KMS-11 (cell line): ENCODE data around the gene CDH2.

Source experiments
- H2AFZ ChIP-seq: fragments of 200-600 bp; sonication (generic); 2 replicates; pipeline ENCODE4 v1.6.1; 2016; ENCODE audit warnings: antibody characterized with exemption, mixed run types, low read depth
- H3K27ac ChIP-seq: fragments of 200-600 bp; sonication (generic); 2 replicates; pipeline ENCODE4 v1.6.1; 2016; ENCODE audit warnings: mild to moderate bottlenecking, mixed run types
- H3K27me3 ChIP-seq: fragments of 200-600 bp; sonication (generic); 2 replicates; pipeline ENCODE4 v1.6.1; 2017; ENCODE audit warnings: mild to moderate bottlenecking, low read depth, mixed run types, moderate library complexity; ENCODE audit not compliant: insufficient read depth
- H3K36me3 ChIP-seq: fragments of 200-600 bp; sonication (generic); 2 replicates; pipeline ENCODE4 v1.6.1; 2017; ENCODE audit warnings: mild to moderate bottlenecking, mixed run types; ENCODE audit not compliant: insufficient read depth
- H3K4me1 ChIP-seq: fragments of 200-600 bp; sonication (generic); 2 replicates; pipeline ENCODE4 v1.6.1; 2016; ENCODE audit warnings: mild to moderate bottlenecking, low read depth, mixed run types; ENCODE audit not compliant: poor library complexity, severe bottlenecking
- H3K4me2 ChIP-seq: fragments of 200-600 bp; sonication (generic); 2 replicates; pipeline ENCODE4 v1.7.0; 2016; ENCODE audit warnings: mild to moderate bottlenecking, mixed run types
- H3K4me3 ChIP-seq: fragments of 200-600 bp; sonication (generic); IDR thresholded peaks from 2 replicates; pipeline ENCODE4 v1.6.1; 2017; ENCODE audit warnings: low read depth, low read length, mixed read lengths; ENCODE audit not compliant: insufficient read depth
- H3K79me2 ChIP-seq: fragments of 200-600 bp; sonication (generic); 2 replicates; pipeline ENCODE4 v1.6.1; 2016; ENCODE audit warnings: low read depth, mixed run types; ENCODE audit not compliant: insufficient read depth
- H3K9ac ChIP-seq: fragments of 200-600 bp; sonication (generic); 2 replicates; pipeline ENCODE4 v1.6.1; 2016; ENCODE audit warnings: mild to moderate bottlenecking, mixed run types
- H4K20me1 ChIP-seq: fragments of 200-600 bp; sonication (generic); 2 replicates; pipeline ENCODE4 v1.6.1; 2016; ENCODE audit warnings: mild to moderate bottlenecking, mixed run types; ENCODE audit not compliant: insufficient read depth
- TF ChIP-seq, protein P1 (sequence below): fragments of 200-600 bp; sonication (generic); conservative IDR thresholded peaks from 2 replicates; pipeline ENCODE4 v1.6.1; 2017; ENCODE audit warnings: low read depth, mild to moderate bottlenecking, antibody characterized with exemption, low read length, moderate library complexity, mixed read lengths

CDH2 gene

DNA sequence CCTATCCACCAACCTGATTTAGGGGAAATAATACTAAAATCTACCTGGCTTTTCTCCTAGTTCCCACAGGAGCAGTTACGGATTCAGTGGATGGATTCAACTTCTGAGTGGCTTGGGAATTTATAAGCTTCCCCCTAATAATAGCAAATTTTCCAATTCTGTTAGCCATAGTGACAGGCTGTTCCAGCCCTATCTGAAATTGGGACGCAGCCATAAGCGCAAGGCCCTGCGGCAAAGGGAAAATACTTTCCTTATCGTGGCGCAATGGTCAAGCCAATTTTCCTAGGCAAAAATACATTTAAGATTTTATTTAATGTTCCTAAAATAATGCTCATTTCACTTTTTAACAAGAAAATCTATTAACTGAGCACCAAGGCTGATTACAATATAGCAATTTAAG is 49.7 kb downstream of the CDH2 start:
- TF ChIP-seq, protein P1, sequence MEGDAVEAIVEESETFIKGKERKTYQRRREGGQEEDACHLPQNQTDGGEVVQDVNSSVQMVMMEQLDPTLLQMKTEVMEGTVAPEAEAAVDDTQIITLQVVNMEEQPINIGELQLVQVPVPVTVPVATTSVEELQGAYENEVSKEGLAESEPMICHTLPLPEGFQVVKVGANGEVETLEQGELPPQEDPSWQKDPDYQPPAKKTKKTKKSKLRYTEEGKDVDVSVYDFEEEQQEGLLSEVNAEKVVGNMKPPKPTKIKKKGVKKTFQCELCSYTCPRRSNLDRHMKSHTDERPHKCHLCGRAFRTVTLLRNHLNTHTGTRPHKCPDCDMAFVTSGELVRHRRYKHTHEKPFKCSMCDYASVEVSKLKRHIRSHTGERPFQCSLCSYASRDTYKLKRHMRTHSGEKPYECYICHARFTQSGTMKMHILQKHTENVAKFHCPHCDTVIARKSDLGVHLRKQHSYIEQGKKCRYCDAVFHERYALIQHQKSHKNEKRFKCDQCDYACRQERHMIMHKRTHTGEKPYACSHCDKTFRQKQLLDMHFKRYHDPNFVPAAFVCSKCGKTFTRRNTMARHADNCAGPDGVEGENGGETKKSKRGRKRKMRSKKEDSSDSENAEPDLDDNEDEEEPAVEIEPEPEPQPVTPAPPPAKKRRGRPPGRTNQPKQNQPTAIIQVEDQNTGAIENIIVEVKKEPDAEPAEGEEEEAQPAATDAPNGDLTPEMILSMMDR, result no peak
- Histone ChIP-seq H3K36me3 (no peaks in the 10 kb centered on the region), H3K4me2 (no peak overlapping the region), H3K9ac (no peak overlapping the region), H2AFZ (no peak overlapping the region), H3K79me2 (no peaks in the 10 kb centered on the region), H3K4me1 (no peaks in the 10 kb centered on the region), H3K4me3 (no peak overlapping the region), H3K27ac (no peak overlapping the region), H4K20me1 (no peaks in the 10 kb centered on the region), H3K27me3 (no peaks in the 10 kb centered on the region)

DNA sequence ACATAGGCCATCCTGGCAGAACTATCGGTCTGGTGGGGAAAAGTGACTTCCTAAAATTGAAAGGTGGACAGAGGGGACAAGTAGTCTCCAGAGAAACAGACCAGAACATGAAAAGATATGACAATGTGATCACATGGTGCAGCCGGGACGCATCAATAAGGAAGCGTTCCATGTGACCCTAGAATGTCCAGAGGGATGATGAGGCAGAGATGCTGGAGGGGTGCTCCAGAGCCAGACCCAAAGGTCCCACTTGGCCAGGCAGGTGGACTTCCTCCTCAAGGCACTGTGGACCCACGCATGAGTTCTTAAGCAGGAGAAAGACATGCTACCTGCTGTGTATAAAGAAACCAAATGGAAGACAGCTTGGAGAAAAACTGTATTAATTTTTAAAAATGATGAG is 50.2 kb downstream of the CDH2 start:
- Histone ChIP-seq H3K79me2 (no peaks in the 10 kb centered on the region), H4K20me1 (no peaks in the 10 kb centered on the region), H3K36me3 (no peaks in the 10 kb centered on the region), H3K27me3 (no peaks in the 10 kb centered on the region), H3K4me3 (no peak overlapping the region), H2AFZ (no peak overlapping the region), H3K4me2 (no peak overlapping the region), H3K4me1 (no peaks in the 10 kb centered on the region), H3K27ac (no peak overlapping the region), H3K9ac (no peak overlapping the region)
- TF ChIP-seq, protein P1, result no peak

DNA sequence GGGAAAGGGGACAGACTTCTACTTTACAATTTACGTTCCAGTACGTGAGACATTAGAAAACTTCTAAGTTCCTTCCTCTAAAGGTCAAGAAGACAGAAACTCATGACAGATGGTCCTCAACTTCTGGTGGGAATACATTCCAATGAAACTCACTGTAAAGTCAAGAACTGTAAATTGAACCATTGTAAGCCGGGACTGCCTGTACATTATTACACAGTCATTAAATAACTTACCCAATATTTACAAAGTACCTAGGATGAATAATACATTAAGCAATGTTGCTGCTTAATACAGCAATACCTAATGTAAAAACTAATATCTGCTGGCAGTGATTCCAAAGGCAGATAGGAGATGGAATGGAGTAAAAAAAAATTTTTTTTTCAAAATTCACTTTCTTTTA is 51.9 kb downstream of the CDH2 start:
- Histone ChIP-seq H4K20me1 (no peaks in the 10 kb centered on the region), H3K9ac (no peak overlapping the region), H3K4me2 (no peak overlapping the region), H3K36me3 (no peaks in the 10 kb centered on the region), H3K4me1 (no peaks in the 10 kb centered on the region), H3K27ac (no peak overlapping the region), H2AFZ (no peak overlapping the region), H3K27me3 (no peaks in the 10 kb centered on the region), H3K4me3 (no peak overlapping the region), H3K79me2 (no peaks in the 10 kb centered on the region)
- TF ChIP-seq, protein P1, result no peak

DNA sequence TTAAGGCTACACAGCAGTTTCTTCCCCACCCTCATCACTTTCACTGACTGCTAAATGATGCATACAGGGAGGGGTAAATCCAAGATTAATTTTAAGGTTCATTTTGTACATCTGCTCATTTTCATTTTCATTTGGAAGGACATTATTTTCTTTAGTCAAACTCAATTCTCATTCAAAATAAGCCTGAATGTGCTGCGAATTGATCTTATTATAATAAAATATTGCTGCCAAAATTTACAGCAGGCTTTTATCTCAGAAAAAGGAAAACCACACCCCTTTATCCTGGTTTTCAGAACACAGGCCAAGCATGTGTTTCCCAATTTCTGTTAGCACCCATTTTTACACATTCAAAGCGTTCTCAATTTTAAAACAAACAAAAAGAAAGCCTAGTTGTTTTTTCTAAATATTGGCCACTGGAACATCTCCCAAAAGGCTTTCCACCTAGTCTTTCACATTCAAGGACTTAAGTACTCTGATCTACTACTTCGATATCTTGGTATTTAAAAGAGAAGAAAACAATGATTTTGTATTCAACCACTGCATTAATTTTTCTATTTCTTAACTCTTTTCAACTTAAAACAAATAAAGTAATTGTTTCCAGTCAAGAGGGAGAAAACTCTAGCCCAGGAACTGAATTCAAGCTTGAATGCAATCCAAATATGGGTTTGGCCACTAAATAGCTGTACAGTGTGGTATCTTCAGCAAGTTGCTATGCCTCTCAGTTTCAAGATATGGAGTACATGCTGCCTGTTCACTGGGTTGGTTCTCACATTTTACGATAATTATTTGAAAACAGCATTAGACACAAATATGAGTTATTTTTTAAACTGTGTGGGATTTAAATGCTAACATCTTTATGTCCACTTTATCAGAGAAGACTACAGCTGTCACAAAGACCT is 52.5 kb downstream of the CDH2 start:
- H3K4me3 ChIP-seq, result no peak overlapping the region
- no peaks in the 10 kb centered on the region for H4K20me1 ChIP-seq
- H2AFZ ChIP-seq, result no peak overlapping the region
- H3K9ac ChIP-seq, result no peak overlapping the region
- H3K79me2 ChIP-seq, result no peaks in the 10 kb centered on the region
- no peak overlapping the region for H3K4me2 ChIP-seq
- H3K4me1 ChIP-seq, result no peaks in the 10 kb centered on the region
- no peaks in the 10 kb centered on the region for H3K36me3 ChIP-seq
- TF ChIP-seq, protein P1, result no peak
- no peaks in the 10 kb centered on the region for H3K27me3 ChIP-seq
- no peak overlapping the region for H3K27ac ChIP-seq
